IPS-15b (cell line): Measurements from ENCODE around the gene LYZL6.
"Not testable (repeated sequence)": the region's sequence is repeated elsewhere in the genome, so short reads cannot be mapped to it uniquely, and the experiment has no call there.

Experiments
- H3K27me3 ChIP-seq: one replicate; pipeline ENCODE4 v1.6.1; 2013; ENCODE audit warnings: low read length; ENCODE audit not compliant: control insufficient read depth, insufficient read depth
- H3K36me3 ChIP-seq: one replicate; pipeline ENCODE4 v1.6.1; 2013; ENCODE audit warnings: low read length; ENCODE audit not compliant: control insufficient read depth, insufficient read depth
- H3K4me1 ChIP-seq: one replicate; pipeline ENCODE4 v1.6.1; 2013; ENCODE audit warnings: mild to moderate bottlenecking, low read length; ENCODE audit not compliant: control insufficient read depth, insufficient read depth
- H3K4me3 ChIP-seq: one replicate; pipeline ENCODE4 v1.5.1; 2013; ENCODE audit warnings: low read depth, low read length
- H3K9ac ChIP-seq: one replicate; pipeline ENCODE4 v1.6.1; 2013; ENCODE audit warnings: low read depth, mild to moderate bottlenecking, low read length
- H3K9me3 ChIP-seq: one replicate; pipeline ENCODE4 v1.6.1; 2013; ENCODE audit warnings: mild to moderate bottlenecking, low read length; ENCODE audit not compliant: control insufficient read depth, insufficient read depth

LYZL6 gene

DNA sequence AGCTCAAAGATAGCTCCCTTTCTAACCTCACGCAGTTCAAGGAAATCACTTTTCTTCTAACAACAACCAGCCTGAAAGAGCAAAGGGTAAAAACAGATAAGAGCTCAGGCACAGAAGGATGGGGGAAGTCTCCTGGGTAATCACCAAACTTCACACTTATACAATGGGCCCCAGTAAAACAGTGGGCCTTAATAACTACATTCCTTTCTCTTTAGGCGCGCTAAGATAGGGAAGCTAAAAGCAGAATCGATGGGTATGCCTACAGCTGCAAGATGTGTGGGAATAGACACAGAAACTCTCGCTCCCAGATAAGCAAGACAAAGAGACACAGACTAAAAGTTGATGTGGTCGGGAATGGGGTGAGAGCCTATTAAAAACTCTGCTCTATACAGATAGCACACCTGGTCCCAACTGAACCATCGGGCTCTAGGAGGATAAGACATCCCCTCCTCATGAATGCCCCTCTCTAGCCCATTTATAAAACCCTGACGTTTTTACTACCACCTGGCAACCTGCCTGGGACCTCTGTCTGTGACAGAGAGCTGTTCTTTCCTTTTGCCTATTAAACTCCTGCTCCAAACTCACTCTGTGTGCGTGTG, 826 bp downstream of the LYZL6 start:
- no peaks in the 10 kb centered on the region for H3K27me3 ChIP-seq

DNA sequence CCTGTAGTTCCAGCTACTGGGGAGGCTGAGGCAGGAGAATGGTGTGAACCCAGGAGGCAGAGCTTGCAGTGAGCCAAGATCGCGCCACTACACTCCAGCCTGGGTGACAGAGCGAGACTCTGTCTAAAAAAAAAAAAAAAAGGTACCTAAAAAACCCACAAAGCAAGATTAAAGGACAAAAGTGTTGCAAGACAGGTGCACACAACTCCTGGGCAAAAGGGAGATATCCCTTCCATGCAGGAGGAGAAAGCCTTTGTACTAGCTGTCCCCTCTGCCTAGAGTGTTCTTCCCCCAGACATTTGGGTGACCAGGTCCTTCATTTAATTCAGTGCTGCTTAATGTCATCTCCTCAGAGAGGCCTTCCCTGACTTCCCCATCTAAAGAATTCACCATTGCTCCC, 5.0 kb downstream of the LYZL6 start:
- not testable (repeated sequence) for H3K9me3 ChIP-seq

More for the DNA sequence above, 826 bp downstream of the LYZL6 start:
- H3K9me3 ChIP-seq = no peaks in the 10 kb centered on the region
- H3K4me1 ChIP-seq = no peaks in the 10 kb centered on the region
- no peaks in the 10 kb centered on the region for H3K36me3 ChIP-seq
- no peak overlapping the region for H3K4me3 ChIP-seq
- H3K9ac ChIP-seq = no peak overlapping the region

DNA sequence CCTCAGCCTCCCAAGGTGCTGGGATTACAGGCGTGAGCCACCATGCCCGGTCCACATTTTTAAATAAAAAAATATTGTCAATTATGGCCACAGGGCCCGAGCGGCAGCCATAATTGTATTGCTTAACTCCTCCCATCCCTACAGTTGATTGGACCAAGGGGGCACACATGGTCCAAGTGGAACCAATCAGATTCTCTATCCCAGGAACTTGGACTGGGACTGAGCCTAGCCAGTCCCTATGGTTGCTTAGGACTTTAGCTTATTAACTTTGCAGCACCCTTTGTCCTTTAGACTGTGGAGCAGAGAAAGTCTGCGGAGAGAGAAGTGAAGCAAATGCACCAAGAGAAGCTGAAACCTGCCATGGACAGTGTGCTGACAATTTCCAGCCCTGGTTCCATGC, 7.5 kb downstream of the LYZL6 start:
- Histone ChIP-seq H3K9ac (no peak overlapping the region), H3K9me3 (no peaks in the 10 kb centered on the region), H3K36me3 (no peaks in the 10 kb centered on the region), H3K4me1 (peaks cover 3% of the 10 kb centered on the region), H3K4me3 (no peak overlapping the region), H3K27me3 (no peaks in the 10 kb centered on the region)

More for the DNA sequence above, 5.0 kb downstream of the LYZL6 start:
- H3K27me3 ChIP-seq, H3K4me1 ChIP-seq, H3K4me3 ChIP-seq, H3K36me3 ChIP-seq, H3K9ac ChIP-seq: not testable (repeated sequence)

DNA sequence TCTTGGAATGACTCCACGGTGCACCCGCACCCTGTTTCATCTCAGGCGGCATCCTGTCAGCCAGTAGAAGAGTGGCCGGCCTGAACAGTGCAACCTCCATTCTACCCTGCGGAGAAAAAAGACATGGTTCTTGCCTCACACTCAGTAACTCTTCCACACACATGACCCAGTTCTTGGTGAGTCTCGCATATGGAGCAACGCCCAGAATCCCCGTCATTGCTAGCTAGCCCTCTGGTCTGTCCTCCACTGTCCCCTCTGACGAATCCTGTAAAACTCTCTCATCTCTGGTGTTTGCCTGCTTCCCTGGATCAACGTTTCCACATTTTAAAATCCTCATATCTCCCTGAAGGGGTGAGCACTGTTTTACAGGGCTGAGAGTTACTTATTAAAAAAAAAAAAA, 8.8 kb downstream of the LYZL6 start:
- Histone ChIP-seq H3K4me3 (no peak overlapping the region), H3K36me3 (no peaks in the 10 kb centered on the region), H3K27me3 (peaks cover 5% of the 10 kb centered on the region), H3K9ac (no peak overlapping the region), H3K9me3 (no peaks in the 10 kb centered on the region), H3K4me1 (peaks cover 6% of the 10 kb centered on the region)

DNA sequence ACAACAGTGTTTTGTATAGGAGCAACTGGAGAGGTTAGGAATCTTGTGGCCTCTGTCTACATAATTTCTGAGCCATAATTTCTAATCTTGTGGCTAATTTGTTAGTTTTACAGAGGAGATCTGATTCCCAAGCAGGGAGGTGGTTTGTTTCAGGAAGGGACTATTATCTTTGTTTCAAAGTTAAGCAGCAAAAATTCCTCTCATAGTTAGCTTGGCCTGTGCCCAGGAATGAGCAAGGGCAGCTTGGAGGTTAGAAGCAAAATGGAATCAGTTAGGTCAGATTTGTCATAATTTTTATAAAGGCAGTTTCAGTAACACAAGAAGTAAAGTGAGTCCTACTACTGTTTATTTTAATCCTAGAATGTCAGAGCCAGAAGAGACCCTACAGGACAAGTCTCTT, 10.9 kb downstream of the LYZL6 start:
- no peaks in the 10 kb centered on the region for H3K9me3 ChIP-seq
- H3K36me3 ChIP-seq = no peaks in the 10 kb centered on the region
- H3K4me3 ChIP-seq = no peak overlapping the region
- H3K9ac ChIP-seq = no peak overlapping the region
- peaks cover 6% of the 10 kb centered on the region for H3K27me3 ChIP-seq
- H3K4me1 ChIP-seq = peaks cover 6% of the 10 kb centered on the region

DNA sequence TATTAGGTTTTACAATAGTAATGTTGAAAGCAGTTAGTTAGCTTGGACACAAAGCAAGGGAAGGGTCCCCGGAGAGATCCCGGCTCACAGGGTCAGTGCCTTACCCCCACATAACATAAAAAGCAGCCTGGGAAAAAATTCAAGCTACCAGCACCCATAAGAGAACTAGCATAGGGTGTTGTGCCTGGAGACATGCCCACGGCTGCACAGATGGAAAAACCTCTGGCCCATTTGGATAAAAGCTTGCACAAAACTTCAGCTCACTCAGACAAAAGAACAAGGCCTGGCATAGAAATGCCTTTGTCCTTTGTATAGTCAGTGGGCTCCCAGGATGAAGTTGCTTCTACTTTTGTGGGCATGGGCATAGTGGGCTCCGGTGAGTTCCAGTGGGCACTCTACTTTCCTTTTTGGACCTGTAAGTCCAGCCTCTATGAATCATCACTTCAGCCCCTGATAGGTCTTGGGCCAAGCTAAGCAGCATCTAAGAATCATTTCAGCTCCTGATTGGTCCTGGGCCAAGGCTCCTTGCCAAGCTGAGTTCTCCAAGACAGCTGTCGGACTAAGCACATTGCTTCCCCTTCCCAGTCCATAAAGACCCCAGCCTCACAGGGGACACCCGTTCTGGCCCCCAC, 11.6 kb downstream of the LYZL6 start:
- no peak overlapping the region for H3K9ac ChIP-seq
- H3K27me3 ChIP-seq = peaks cover 6% of the 10 kb centered on the region
- H3K4me1 ChIP-seq = peaks cover 6% of the 10 kb centered on the region
- H3K9me3 ChIP-seq = no peaks in the 10 kb centered on the region
- no peak overlapping the region for H3K4me3 ChIP-seq
- H3K36me3 ChIP-seq = no peaks in the 10 kb centered on the region

DNA sequence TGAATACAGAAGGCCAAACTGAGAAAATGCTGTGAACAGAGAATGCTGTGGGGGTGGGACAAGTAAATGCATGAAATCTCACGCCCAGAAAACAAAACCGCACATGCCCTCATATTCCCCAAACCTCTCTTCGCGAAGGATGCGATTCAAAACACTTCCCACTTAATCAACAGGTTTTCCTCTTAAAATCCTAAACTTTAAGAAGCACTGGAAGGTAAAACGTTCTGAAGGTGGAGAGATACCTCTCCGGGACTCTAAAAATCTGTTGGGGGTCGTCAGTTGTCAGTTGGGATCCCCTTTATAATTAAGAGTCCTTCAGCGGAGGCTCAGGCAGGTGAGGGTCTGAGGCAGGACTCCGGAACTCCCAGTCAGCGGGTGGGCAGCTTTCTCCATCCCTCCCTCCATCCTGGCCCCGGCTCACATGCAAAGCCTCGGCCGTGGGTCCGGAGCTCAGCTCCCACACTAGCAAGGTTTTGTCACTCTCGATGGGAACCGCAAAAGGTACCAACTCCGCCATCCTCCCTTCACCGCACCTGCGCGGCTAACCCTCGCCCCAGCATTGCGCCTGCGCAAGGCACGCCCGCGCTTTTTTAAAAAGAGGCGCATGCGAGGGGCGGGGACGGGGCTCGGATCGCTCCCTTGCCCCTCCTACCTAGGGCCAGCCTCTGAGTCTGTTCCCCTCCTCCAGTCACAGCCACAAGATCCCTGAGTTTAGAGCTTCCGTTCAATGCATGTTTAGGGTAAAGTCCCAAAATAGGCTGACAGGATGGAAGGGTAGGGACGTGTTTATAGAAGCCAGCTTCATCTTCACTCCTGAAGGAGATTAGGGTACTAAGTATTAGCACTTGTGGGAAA, 13.1 kb downstream of the LYZL6 start, which contains the start of gene RDM1:
RDM1 (minus strand) TSS at position 563 of the 855 bp plus-strand sequence; CDS start at position 517, 46 bp downstream.
- Histone ChIP-seq H3K36me3 (no peaks in the 10 kb centered on the region), H3K9ac (no peak within 1 kb of the TSS), H3K27me3 (peaks cover 6% of the 10 kb centered on the region), H3K4me1 (peaks cover 6% of the 10 kb centered on the region), H3K4me3 (peak within 1 kb of the TSS; percentile 90), H3K9me3 (no peaks in the 10 kb centered on the region)

DNA sequence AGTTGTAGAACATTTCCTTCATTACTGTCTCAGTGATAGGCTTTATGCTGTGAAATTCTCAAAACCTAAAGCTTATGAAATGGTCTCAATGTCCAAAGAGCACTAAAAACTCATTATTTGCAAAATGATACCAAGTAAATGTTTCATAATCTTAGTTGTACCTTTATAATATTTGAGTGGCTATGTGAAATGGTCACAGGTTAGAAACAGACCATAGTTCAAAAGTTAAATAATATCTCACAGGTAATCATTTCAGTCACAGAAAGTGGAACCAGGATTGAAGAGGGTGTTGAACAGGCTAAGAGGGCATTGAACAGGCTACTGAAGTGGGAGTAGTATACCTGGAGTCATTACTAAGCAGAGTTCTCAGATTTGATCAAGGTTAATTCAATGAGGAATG, 15.8 kb downstream of the LYZL6 start:
- Histone ChIP-seq H3K9me3 (no peaks in the 10 kb centered on the region), H3K36me3 (no peaks in the 10 kb centered on the region), H3K9ac (no peak overlapping the region), H3K27me3 (peaks cover 6% of the 10 kb centered on the region), H3K4me3 (no peak overlapping the region), H3K4me1 (peaks cover 6% of the 10 kb centered on the region)

DNA sequence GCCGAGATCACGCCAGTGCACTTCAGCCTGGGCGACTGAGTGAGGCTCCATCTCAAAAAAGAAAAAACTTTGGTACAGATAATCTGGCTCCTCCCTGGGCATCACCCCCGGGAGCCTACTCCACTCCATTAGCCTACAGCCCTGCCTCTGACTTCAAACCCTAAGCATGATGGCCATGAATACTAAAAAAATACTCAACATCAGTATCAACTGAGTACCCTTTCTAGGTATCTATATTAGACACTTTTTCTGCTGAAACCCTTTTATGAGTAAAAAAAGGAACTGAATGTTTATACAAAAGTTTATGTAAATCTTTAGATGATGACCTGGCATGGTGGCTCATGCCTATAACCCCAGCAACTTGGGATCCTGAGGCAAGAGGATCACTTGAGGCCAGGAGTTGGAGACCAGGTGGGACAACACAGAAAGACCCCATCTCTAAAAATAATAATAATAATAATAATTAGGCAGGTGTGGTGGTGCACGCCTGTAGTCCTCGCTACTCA, 19.9 kb downstream of the LYZL6 start:
- no peaks in the 10 kb centered on the region for H3K4me1 ChIP-seq
- no peaks in the 10 kb centered on the region for H3K9me3 ChIP-seq
- H3K27me3 ChIP-seq = no peaks in the 10 kb centered on the region
- no peak overlapping the region for H3K4me3 ChIP-seq
- no peak overlapping the region for H3K9ac ChIP-seq
- H3K36me3 ChIP-seq = no peaks in the 10 kb centered on the region

DNA sequence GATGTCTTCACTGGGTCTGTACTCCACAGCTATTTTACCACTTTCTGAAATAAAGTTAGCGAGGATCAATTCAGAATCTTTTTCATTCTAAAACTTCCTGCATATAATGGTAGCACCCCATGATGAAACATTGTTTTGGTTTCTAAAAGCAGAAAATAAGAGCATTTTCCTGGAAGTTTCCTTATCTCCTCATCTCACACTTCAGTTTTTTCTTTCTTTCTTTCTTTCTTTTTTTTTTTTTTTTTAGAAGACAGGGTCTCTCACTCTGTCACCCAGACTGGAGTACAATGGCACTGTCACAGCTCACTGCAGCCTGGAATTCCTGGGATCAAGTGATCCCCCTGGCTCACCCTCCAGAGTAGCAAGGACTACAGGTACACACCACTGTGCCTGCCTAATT, 23.3 kb downstream of the LYZL6 start:
- no peaks in the 10 kb centered on the region for H3K36me3 ChIP-seq
- no peak overlapping the region for H3K9ac ChIP-seq
- no peaks in the 10 kb centered on the region for H3K4me1 ChIP-seq
- no peaks in the 10 kb centered on the region for H3K27me3 ChIP-seq
- H3K9me3 ChIP-seq = no peaks in the 10 kb centered on the region
- no peak overlapping the region for H3K4me3 ChIP-seq

DNA sequence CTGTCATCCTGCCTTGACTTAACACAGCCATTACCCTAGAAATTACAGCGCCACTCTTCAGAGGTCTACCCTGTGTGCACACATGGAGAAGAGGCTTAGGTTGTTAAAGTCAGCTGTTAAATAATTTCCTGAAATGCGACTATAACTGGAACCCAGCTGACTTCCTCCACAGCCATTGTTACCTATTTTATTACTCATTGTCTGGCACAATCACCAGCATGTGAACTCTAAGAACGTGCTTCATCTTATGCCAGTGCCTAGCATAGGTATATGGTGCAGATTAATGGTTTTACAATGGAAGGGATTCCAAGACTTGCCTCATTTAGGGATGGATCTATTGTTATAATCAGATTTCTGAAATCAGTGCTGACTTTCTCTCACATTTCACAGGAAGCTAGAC, 24.8 kb downstream of the LYZL6 start:
- Histone ChIP-seq H3K4me3 (no peak overlapping the region), H3K27me3 (no peaks in the 10 kb centered on the region), H3K9me3 (no peaks in the 10 kb centered on the region), H3K9ac (no peak overlapping the region), H3K36me3 (no peaks in the 10 kb centered on the region), H3K4me1 (no peaks in the 10 kb centered on the region)
